Kidney (tissue), 14 donors: ENCODE results near the gene GRID1. TPM values are rescaled to one million over a fixed set of nuclear protein-coding genes. Genes with fewer than 3 reads are reported as not detected.

ENCODE experiments used
- DNase-seq, 5 donors: peaks; one replicate each; pipeline ENCODE4 v3.0.0-alpha.2; 2013 to 2020
- FAIRE-seq: peaks from 2 replicates; lab custom pipeline; 2012; peaks lifted over from hg19 to GRCh38; lab: Jason Lieb, UNC
- H3K27ac ChIP-seq, 2 donors: one replicate each; pipeline ENCODE4 v1.7.0; 2013; ENCODE audit warnings: low read depth in 2 of 2, low read length in 2 of 2, inconsistent platforms in 1 of 2
- H3K27me3 ChIP-seq: one replicate; pipeline ENCODE4 v1.7.1; 2013; ENCODE audit warnings: low read length, inconsistent platforms; ENCODE audit not compliant: control insufficient read depth, insufficient read depth
- H3K36me3 ChIP-seq, 3 donors: one replicate each; pipeline versions ENCODE4 v1.7.0 to v1.7.1; 2013; ENCODE audit warnings: low read length in 3 of 3, control low read depth in 1 of 3, inconsistent platforms in 1 of 3; ENCODE audit not compliant: insufficient read depth in 3 of 3, control insufficient read depth in 2 of 3
- H3K4me1 ChIP-seq, 3 donors: one replicate each; pipeline versions ENCODE4 v1.7.0 to v1.7.1; 2013; ENCODE audit warnings: low read length in 3 of 3, inconsistent platforms in 1 of 3, low read depth in 1 of 3; ENCODE audit not compliant: control insufficient read depth in 2 of 3, insufficient read depth in 2 of 3
- H3K4me3 ChIP-seq, 3 donors: one replicate each; pipeline versions ENCODE4 v1.7.0 to v1.8.1; 2013; ENCODE audit warnings: low read length in 3 of 3, control low read depth in 1 of 3, inconsistent platforms in 1 of 3
- H3K9ac ChIP-seq, 3 donors: one replicate each; pipeline versions ENCODE4 v1.7.0 to v1.7.1; 2013; ENCODE audit warnings: low read length in 3 of 3, control low read depth in 1 of 3, inconsistent platforms in 1 of 3
- H3K9me3 ChIP-seq, 3 donors: one replicate each; pipeline versions ENCODE4 v1.7.0 to v1.7.1; 2013; ENCODE audit warnings: low read length in 3 of 3, control low read depth in 1 of 3, inconsistent platforms in 1 of 3; ENCODE audit not compliant: control insufficient read depth in 2 of 3, insufficient read depth in 1 of 3
- CTCF ChIP-seq: IDR thresholded peaks from 3 replicates; pipeline ENCODE4 v1.5.1; 2012; ENCODE audit warnings: mild to moderate bottlenecking, moderate library complexity, borderline replicate concordance; ENCODE audit not compliant: insufficient read depth; ENCODE audit errors: extremely low read depth
- intact Hi-C: fragments of 100-400 bp; cut with DNase I; formaldehyde crosslinking; loops from one replicate; pipeline ENCODE4 v1.11.1; 2022
- polyA plus RNA-seq: library from polyadenylated mRNA; stranded (reverse); fragments of 350-450 nt; fragmentation: Illumina TruSeq; extraction: RNeasy Lipid Tissue Mini Kit (QIAGEN cat#74804); gene quantifications from one replicate; pipeline ENCODE4 v1.2.3, GENCODE V29; 2014; ENCODE audit warnings: low read depth, low replicate concordance; ENCODE audit not compliant: insufficient read depth
- total RNA-seq: library from RNA; stranded (reverse); fragmentation: NEBNext Ultra II Directional; extraction: Animal tissue kit (Norgen Biotek cat#: 25700); gene quantifications from one replicate; pipeline ENCODE4 v1.2.1, GENCODE V29; 2021
- donor health status: control.
- donor health status: control.
- donor health status: control.
- donor health status: control.
- donor health status: control.
- donor health status: DM: yes; HTN: yes; CAD: no.
- donor health status: Normal renal cell carcinoma (clear cell type).

GRID1 gene
- total and polyA plus RNA-seq, 2 donors from 2014 or later: 0.37 to 1.4 TPM

GRCh38 chr10:85734791-85735190, 631.8 kb downstream of the GRID1 start:
- no peak overlapping the region for H3K9ac ChIP-seq
- peaks cover 0 to 2% (median 0%) of the 10 kb centered on the region in 3 donors for H3K9me3 ChIP-seq
- no peaks in the 10 kb centered on the region for H3K27me3 ChIP-seq
- H3K4me3 ChIP-seq: no peak overlapping the region
- no peak overlapping the region for H3K27ac ChIP-seq
- intact Hi-C loops: no loop called here
- no peak for TF ChIP-seq CTCF
- no peak for DNase-seq
- no peaks in the 10 kb centered on the region for H3K4me1 ChIP-seq
- no peaks in the 10 kb centered on the region for H3K36me3 ChIP-seq
- no peak for FAIRE-seq

GRCh38 chr10:85724215-85724614, 642.4 kb downstream of the GRID1 start:
- FAIRE-seq (no peak), DNase-seq (no peak)
- H3K4me3 ChIP-seq: no peak overlapping the region
- H3K27me3 ChIP-seq: no peaks in the 10 kb centered on the region
- H3K36me3 ChIP-seq: no peaks in the 10 kb centered on the region
- intact Hi-C loops: no loop called here
- no peak overlapping the region for H3K27ac ChIP-seq
- H3K9ac ChIP-seq: no peak overlapping the region
- TF ChIP-seq CTCF: no peak
- H3K9me3 ChIP-seq: no peaks in the 10 kb centered on the region
- no peaks in the 10 kb centered on the region for H3K4me1 ChIP-seq

- Histone ChIP-seq H3K36me3 (no peaks in the 10 kb centered on the region), H3K4me1 (no peaks in the 10 kb centered on the region), H3K27me3 (no peaks in the 10 kb centered on the region), H3K9ac (no peak overlapping the region), H3K27ac (no peak overlapping the region), H3K4me3 (no peak overlapping the region), H3K9me3 (no peaks in the 10 kb centered on the region)
- intact Hi-C loops: no loop called here
- FAIRE-seq: no peak
- DNase-seq: no peak
- TF ChIP-seq CTCF: no peak
Observed at GRCh38 chr10:85720931-85721590, 645.5 kb downstream of the GRID1 start.

GRCh38 chr10:85719408-85719807, 647.2 kb downstream of the GRID1 start:
- Histone ChIP-seq H3K36me3 (no peaks in the 10 kb centered on the region), H3K4me3 (no peak overlapping the region), H3K4me1 (no peaks in the 10 kb centered on the region), H3K27me3 (no peaks in the 10 kb centered on the region), H3K9ac (no peak overlapping the region), H3K27ac (no peak overlapping the region), H3K9me3 (no peaks in the 10 kb centered on the region)
- FAIRE-seq: no peak
- no peak for DNase-seq
- TF ChIP-seq CTCF: no peak
- intact Hi-C loops: no loop called here
